GM12878 (cell line): Measurements from ENCODE around the gene MMADHC. TPM values are rescaled to one million over a fixed set of nuclear protein-coding genes. Genes with fewer than 3 reads are reported as not detected.

ENCODE experiments used
- ATAC-seq: fragments of 200-7000 bp; cut with Tn5 transposase; 3 replicates; pipeline ENCODE4 v1.9.1; 2020; ENCODE audit warnings: mild to moderate bottlenecking, moderate library complexity
- BruUV-seq: library from RNA; stranded (reverse); fragments of 400-500 nt; replicated peaks from 2 replicates; lab custom pipeline; 2021; lab: Mats Ljungman, UMichigan
- CTCF ChIA-PET: fragments of 300-600 bp; sonication (Branson Sonifier 250); formaldehyde crosslinking; extraction: SDS; loops from one replicate; lab custom pipeline; 2021; ENCODE audit warnings: inconsistent platforms; lab: Yijun Ruan, JAX
- POLR2A ChIA-PET: fragments of 350-600 bp; formaldehyde crosslinking; extraction: SDS; loops from one replicate; lab custom pipeline; 2021; ENCODE audit warnings: inconsistent platforms; lab: Charles Lee
- RAD21 ChIA-PET: fragments of 300-600 bp; sonication (Branson Sonifier 250); formaldehyde crosslinking; loops from one replicate; lab custom pipeline; 2023; ENCODE audit warnings: antibody characterized with exemption; ENCODE audit not compliant: unreplicated experiment; lab: Charles Lee
- SMC1A ChIA-PET: fragments of 300-600 bp; sonication (Branson Sonifier 250); formaldehyde crosslinking; loops from one replicate; lab custom pipeline; 2023; ENCODE audit not compliant: unreplicated experiment, uncharacterized antibody; lab: Charles Lee
- DNase-seq: peaks from one replicate; pipeline ENCODE4 v3.0.0-alpha.2; 2011; ENCODE audit warnings: low read depth, low spot score
- FAIRE-seq: peaks from 3 replicates; lab custom pipeline; 2011; peaks lifted over from hg19 to GRCh38; lab: Jason Lieb, UNC
- H2AFZ ChIP-seq: 2 replicates; pipeline ENCODE4 v1.6.0; 2011; ENCODE audit warnings: low read depth, low read length, control low read depth; ENCODE audit not compliant: control insufficient read depth
- H3K27ac ChIP-seq: 2 replicates; pipeline ENCODE4 v1.5.1; 2011; ENCODE audit warnings: control low read depth; ENCODE audit not compliant: control insufficient read depth, insufficient read depth
- H3K27me3 ChIP-seq, 2 experiments: replicated peaks in 1 of 2; 2 replicates each; pipeline versions ENCODE4 v1.6.0 to v1.6.1; 2011; ENCODE audit warnings: low read length in 1 of 2; ENCODE audit not compliant: control insufficient read depth in 2 of 2, insufficient read depth in 2 of 2
- H3K36me3 ChIP-seq, 2 experiments: 2 replicates each; pipeline ENCODE4 v1.5.1; 2011; ENCODE audit warnings: low read length in 1 of 2; ENCODE audit not compliant: control insufficient read depth in 2 of 2, insufficient read depth in 2 of 2
- H3K4me1 ChIP-seq: 2 replicates; pipeline ENCODE4 v1.6.1; 2011; ENCODE audit warnings: mild to moderate bottlenecking, low read length, moderate library complexity, mixed read lengths; ENCODE audit not compliant: control insufficient read depth, insufficient read depth
- H3K4me2 ChIP-seq: 2 replicates; pipeline ENCODE4 v1.6.0; 2011; ENCODE audit warnings: control low read depth; ENCODE audit not compliant: control insufficient read depth, insufficient read depth
- H3K4me3 ChIP-seq: fragments of 200-600 bp; sonication (generic); 2 replicates; pipeline ENCODE4 v1.5.1; 2016
- H3K79me2 ChIP-seq: 2 replicates; pipeline ENCODE4 v1.6.0; 2011; ENCODE audit warnings: low read length; ENCODE audit not compliant: control insufficient read depth, insufficient read depth
- H3K9ac ChIP-seq: 2 replicates; pipeline ENCODE4 v1.8.0; 2011; ENCODE audit warnings: low read length, control low read depth, mixed read lengths; ENCODE audit not compliant: control insufficient read depth, insufficient read depth
- H3K9me3 ChIP-seq: replicated peaks from 3 replicates; pipeline ENCODE4 v1.5.1; 2011; ENCODE audit warnings: mild to moderate bottlenecking, low read length; ENCODE audit not compliant: control insufficient read depth, insufficient read depth
- H4K20me1 ChIP-seq: 2 replicates; pipeline ENCODE4 v1.6.0; 2011; ENCODE audit not compliant: control insufficient read depth, insufficient read depth
- CBX5 ChIP-seq: sonication (generic); IDR thresholded peaks from 2 replicates; pipeline ENCODE4 v1.6.1; 2016; ENCODE audit warnings: low read depth, moderate library complexity, mild to moderate bottlenecking, inconsistent platforms
- CTCF ChIP-seq, 3 experiments: IDR thresholded peaks in 2 of 3; conservative IDR thresholded peaks in 1 of 3; 2 replicates each; pipeline ENCODE4 v1.5.1; 2011; ENCODE audit warnings: low read depth in 3 of 3, low read length in 3 of 3, mild to moderate bottlenecking in 3 of 3, control low read depth in 2 of 3, moderate library complexity in 2 of 3, inconsistent platforms in 1 of 3, mixed read lengths in 1 of 3; ENCODE audit not compliant: control insufficient read depth in 2 of 3, insufficient read depth in 1 of 3; ENCODE audit errors: extremely low read depth in 1 of 3
- POLR2A ChIP-seq: IDR thresholded peaks from 2 replicates; pipeline ENCODE4 v1.6.1; 2011; ENCODE audit warnings: low read depth, mild to moderate bottlenecking, low read length
- RAD21 ChIP-seq: IDR thresholded peaks from 2 replicates; pipeline ENCODE4 v1.6.1; 2011; ENCODE audit warnings: mild to moderate bottlenecking, low read depth, low read length, moderate library complexity; ENCODE audit not compliant: insufficient read depth
- WGBS: methylation state at CpG from one replicate; pipeline ENCODE4 v1.1.6; 2016; ENCODE audit warnings: low lambda C conversion rate; ENCODE audit not compliant: insufficient replicate concordance, insufficient coverage; ENCODE audit errors: missing lambda C conversion rate; 5-methylcytosine and 5-hydroxymethylcytosine counted together
- in situ Hi-C: fragments of 300-500 bp; cut with MboI; formaldehyde crosslinking; loops from 9 replicates; pipeline ENCODE4 v1.14.3; 2018; ENCODE audit warnings: mixed read lengths
- intact Hi-C: fragments of 100-400 bp; cut with micrococcal nuclease; formaldehyde crosslinking; loops from one replicate; pipeline ENCODE4 v1.14.2; 2022; ENCODE audit not compliant: unreplicated experiment
- polyA plus RNA-seq, 11 experiments: library from polyadenylated mRNA; depleted of rRNA in 4 of 11; unstranded in 6 of 11; stranded (reverse) in 5 of 11; fragments of >200 nt; fragmentation: Nextera tagmentation in 4 of 11; fragmentation: Illumina TruSeq in 1 of 11; extraction: Ambion mirVana in 4 of 11; extraction: Trizol in 1 of 11; gene quantifications; 1 replicate in 1 of 11; 2 replicates in 10 of 11; pipeline versions ENCODE4 v1.2.1 to v1.2.3, GENCODE V29; 2011 to 2016; ENCODE audit warnings: inconsistent platforms in 2 of 11, missing spikeins in 2 of 11, low read depth in 1 of 11
- total RNA-seq, 4 experiments: library from RNA; depleted of rRNA in 3 of 4; stranded (reverse); fragments of >200 nt in 3 of 4; fragmentation: Illumina TruSeq in 1 of 4; extraction: Trizol in 1 of 4; gene quantifications; 2 replicates each; pipeline versions ENCODE4 v1.2.1 to v1.2.3, GENCODE V29; 2013 to 2021
- TF ChIP-seq, protein P1 (sequence below): fragments of 450-650 bp; IDR thresholded peaks from 2 replicates; pipeline ENCODE4 v1.6.1; 2014; ENCODE audit warnings: mild to moderate bottlenecking
- TF ChIP-seq, protein P2 (sequence below): fragments of 450-650 bp; IDR thresholded peaks from 2 replicates; pipeline ENCODE4 v1.6.1; 2016; ENCODE audit warnings: mild to moderate bottlenecking, moderate library complexity, borderline replicate concordance

Gene MMADHC
- total and polyA plus RNA-seq, 10 of the 15 experiments (the other 5 are each of a cell fraction or from before 2014, with no cell fraction given) = 93.6 to 415 (median 147) TPM

GRCh38 chr2:149596471-149596870, 8.9 kb upstream of the MMADHC start (continued):
- TF ChIP-seq, protein P1, sequence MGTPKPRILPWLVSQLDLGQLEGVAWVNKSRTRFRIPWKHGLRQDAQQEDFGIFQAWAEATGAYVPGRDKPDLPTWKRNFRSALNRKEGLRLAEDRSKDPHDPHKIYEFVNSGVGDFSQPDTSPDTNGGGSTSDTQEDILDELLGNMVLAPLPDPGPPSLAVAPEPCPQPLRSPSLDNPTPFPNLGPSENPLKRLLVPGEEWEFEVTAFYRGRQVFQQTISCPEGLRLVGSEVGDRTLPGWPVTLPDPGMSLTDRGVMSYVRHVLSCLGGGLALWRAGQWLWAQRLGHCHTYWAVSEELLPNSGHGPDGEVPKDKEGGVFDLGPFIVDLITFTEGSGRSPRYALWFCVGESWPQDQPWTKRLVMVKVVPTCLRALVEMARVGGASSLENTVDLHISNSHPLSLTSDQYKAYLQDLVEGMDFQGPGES = no peak
- TF ChIP-seq, protein P2, sequence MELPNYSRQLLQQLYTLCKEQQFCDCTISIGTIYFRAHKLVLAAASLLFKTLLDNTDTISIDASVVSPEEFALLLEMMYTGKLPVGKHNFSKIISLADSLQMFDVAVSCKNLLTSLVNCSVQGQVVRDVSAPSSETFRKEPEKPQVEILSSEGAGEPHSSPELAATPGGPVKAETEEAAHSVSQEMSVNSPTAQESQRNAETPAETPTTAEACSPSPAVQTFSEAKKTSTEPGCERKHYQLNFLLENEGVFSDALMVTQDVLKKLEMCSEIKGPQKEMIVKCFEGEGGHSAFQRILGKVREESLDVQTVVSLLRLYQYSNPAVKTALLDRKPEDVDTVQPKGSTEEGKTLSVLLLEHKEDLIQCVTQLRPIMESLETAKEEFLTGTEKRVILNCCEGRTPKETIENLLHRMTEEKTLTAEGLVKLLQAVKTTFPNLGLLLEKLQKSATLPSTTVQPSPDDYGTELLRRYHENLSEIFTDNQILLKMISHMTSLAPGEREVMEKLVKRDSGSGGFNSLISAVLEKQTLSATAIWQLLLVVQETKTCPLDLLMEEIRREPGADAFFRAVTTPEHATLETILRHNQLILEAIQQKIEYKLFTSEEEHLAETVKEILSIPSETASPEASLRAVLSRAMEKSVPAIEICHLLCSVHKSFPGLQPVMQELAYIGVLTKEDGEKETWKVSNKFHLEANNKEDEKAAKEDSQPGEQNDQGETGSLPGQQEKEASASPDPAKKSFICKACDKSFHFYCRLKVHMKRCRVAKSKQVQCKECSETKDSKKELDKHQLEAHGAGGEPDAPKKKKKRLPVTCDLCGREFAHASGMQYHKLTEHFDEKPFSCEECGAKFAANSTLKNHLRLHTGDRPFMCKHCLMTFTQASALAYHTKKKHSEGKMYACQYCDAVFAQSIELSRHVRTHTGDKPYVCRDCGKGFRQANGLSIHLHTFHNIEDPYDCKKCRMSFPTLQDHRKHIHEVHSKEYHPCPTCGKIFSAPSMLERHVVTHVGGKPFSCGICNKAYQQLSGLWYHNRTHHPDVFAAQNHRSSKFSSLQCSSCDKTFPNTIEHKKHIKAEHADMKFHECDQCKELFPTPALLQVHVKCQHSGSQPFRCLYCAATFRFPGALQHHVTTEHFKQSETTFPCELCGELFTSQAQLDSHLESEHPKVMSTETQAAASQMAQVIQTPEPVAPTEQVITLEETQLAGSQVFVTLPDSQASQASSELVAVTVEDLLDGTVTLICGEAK = no peak

DNA sequence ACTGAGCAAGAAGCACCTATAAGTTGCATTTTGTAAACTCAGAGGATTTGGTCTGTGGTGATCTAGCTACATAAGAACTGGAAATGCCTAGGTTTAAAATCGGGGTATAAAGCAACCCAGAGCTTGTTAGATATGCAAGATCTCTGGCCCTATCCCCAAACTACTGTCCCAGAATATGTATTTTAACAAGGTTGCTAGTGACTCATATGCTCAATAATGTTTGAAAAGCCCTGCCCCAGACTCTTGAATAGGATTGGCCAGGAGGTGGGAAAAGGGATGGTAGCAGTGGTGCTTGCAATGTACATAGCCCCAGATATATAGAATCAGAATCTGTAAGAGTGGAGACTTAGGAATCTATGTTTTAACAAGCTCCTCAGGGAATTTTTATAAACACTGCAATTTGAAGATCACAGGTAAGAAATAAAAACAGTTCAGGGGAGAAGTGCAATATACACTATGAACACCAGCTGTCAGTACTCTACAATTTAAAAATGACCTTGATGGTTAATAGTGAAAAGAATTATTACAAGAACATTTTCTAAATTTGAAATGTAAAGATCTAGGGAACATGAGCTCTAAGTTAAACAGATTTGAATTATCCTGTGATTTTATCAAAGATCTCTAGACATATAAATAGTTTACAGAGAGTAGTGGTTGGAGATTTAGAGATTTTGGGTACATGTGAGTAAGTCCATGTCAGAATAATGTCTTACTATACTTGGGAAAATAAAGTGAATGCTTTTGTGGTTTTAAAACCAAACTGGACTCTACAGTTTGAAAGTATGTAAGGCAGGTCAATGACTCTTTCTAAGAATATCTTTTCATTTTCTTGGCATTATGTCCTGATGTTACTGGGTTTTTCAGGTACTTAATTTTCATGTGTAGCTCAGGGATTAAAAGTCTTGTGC, 7.7 kb upstream of the MMADHC start:
- no peaks in the 10 kb centered on the region for H4K20me1 ChIP-seq
- ChIA-PET SMC1A (interaction anchor here (0.6 to 3.2 kb wide), 7 partner anchors 8 to 1645 kb away, joined by 3 to 13 read pairs (median 3); no protein-coding TSS in a partner anchor), CTCF (interaction anchor here (0.7 to 5.9 kb wide), 9 partner anchors 8 to 1644 kb away, joined by 3 to 48 read pairs (median 4); no protein-coding TSS in a partner anchor), POLR2A (no interaction called here), RAD21 (interaction anchor here (0.7 to 5.0 kb wide), 2 partner anchors 8 to 1643 kb away, joined by 3 to 32 read pairs; partner anchors contain the start of gene MMADHC)
- H3K27ac ChIP-seq = no peak overlapping the region
- in situ Hi-C loops = loop anchor here (5.0 to 25.0 kb wide), 6 partner anchors 897 to 1958 kb away; partner anchors contain the start of gene RIF1
- 53% methylated on average over 1 of the region's 1 CpG for WGBS
- no TSS peak for BruUV-seq
- H3K27me3 ChIP-seq = no peaks in the 10 kb centered on the region
- FAIRE-seq (no peak), DNase-seq (no peak), ATAC-seq (no peak)
- H3K9ac ChIP-seq = no peak overlapping the region
- H3K79me2 ChIP-seq = no peaks in the 10 kb centered on the region
- H3K9me3 ChIP-seq = no peaks in the 10 kb centered on the region
- H3K4me2 ChIP-seq = no peak overlapping the region
- H3K4me3 ChIP-seq = no peak overlapping the region
- no peak overlapping the region for H2AFZ ChIP-seq
- H3K4me1 ChIP-seq = 0 out of 2 replicates have a peak, but pooled peaks cover 4% of the 10 kb centered on the region
- 0 out of 2 replicates have a peak, but pooled peaks have one; percentile 11 for TF ChIP-seq RAD21
- no peak for TF ChIP-seq CBX5
- TF ChIP-seq POLR2A = no peak
- peak in 1 of 3 experiments; percentile 13; a peak in 2 of 6 replicates for TF ChIP-seq CTCF (IDR thresholded peaks at IDR 0.05 in 2 of 3, conservative IDR thresholded peaks at IDR 0.05 in 1 of 3; ENCODE audit: control insufficient read depth in 2 of 3, extremely low read depth in 1 of 3, insufficient read depth in 1 of 3, low read depth in 3 of 3, low read length in 3 of 3)
- intact Hi-C loops = loop anchor here (5.0 kb wide), 1 partner anchor 122 kb away; no protein-coding TSS in a partner anchor
- H3K36me3 ChIP-seq = no peaks in the 10 kb centered on the region
